A549 (cell line): ENCODE data around the gene TBL1X.

Source experiments
- CTCF ChIP-seq: fragments of >200 bp; sonication (Bioruptor Twin); formaldehyde crosslinking; IDR thresholded peaks from 3 replicates; pipeline ENCODE4 v1.5.1; 2016
- NPAS2 ChIP-seq: fragments of 250-450 bp; sonication (Bioruptor Pico); IDR thresholded peaks from 2 replicates; pipeline ENCODE4 v1.8.0; 2022; ENCODE audit warnings: mild to moderate bottlenecking, moderate library complexity, borderline replicate concordance
- POLR2A ChIP-seq: IDR thresholded peaks from 2 replicates; pipeline ENCODE4 v1.6.1; 2012; ENCODE audit warnings: mild to moderate bottlenecking, low read length
- RARB ChIP-seq: fragments of 250-450 bp; sonication (Bioruptor Pico); IDR thresholded peaks from 2 replicates; pipeline ENCODE4 v1.8.0; 2021; ENCODE audit warnings: mild to moderate bottlenecking, moderate library complexity

- no peak for TF ChIP-seq CTCF
- TF ChIP-seq POLR2A = no peak
- no peak for TF ChIP-seq NPAS2
- TF ChIP-seq RARB (CRISPR knock-in tag) = no peak
These were observed 273.3 kb downstream of the TBL1X start for GRCh38 chrX:9738151-9738550.
